HuH-7.5 (cell line): ENCODE results near the gene GPR78.

Experiments
- DNase-seq: peaks from one replicate; pipeline ENCODE4 v3.0.0; 2011; ENCODE audit warnings: low spot score

Gene GPR78

GRCh38 chr4:8586671-8587468, 6.7 kb downstream of the GPR78 start:
- DNase-seq: peak; percentile 69

GRCh38 chr4:8587469-8588195, 7.4 kb downstream of the GPR78 start:
- no peak for DNase-seq

GRCh38 chr4:8588196-8588470, 7.9 kb downstream of the GPR78 start:
- DNase-seq: no peak

GRCh38 chr4:8589336-8589735, 9.1 kb downstream of the GPR78 start:
- no peak for DNase-seq

- DNase-seq: no peak
Measured at GRCh38 chr4:8589823-8590545, 9.8 kb downstream of the GPR78 start.

GRCh38 chr4:8590546-8590880, 10.3 kb downstream of the GPR78 start:
- no peak for DNase-seq

- DNase-seq: no peak
Measured at GRCh38 chr4:8591114-8591513, 10.9 kb downstream of the GPR78 start.

- DNase-seq: no peak
Measured at GRCh38 chr4:8591626-8592365, 11.6 kb downstream of the GPR78 start.

- no peak for DNase-seq
Measured at GRCh38 chr4:8592366-8593263, 12.4 kb downstream of the GPR78 start, which contains the start of gene CPZ. Gene CPZ (plus strand): TSS chr4:8592765. CDS start chr4:8592834, 69 bp downstream.

- DNase-seq: no peak
Measured at GRCh38 chr4:8593264-8594096, 13.3 kb downstream of the GPR78 start.

GRCh38 chr4:8594097-8595038, 14.2 kb downstream of the GPR78 start:
- DNase-seq: peak; percentile 98

- no peak for DNase-seq
Measured at GRCh38 chr4:8595237-8596087, 15.3 kb downstream of the GPR78 start.

GRCh38 chr4:8596891-8597290, 16.7 kb downstream of the GPR78 start:
- no peak for DNase-seq

GRCh38 chr4:8597319-8597718, 17.1 kb downstream of the GPR78 start:
- DNase-seq: no peak

- DNase-seq: no peak
Measured at GRCh38 chr4:8597791-8598190, 17.6 kb downstream of the GPR78 start.

- no peak for DNase-seq
Measured at GRCh38 chr4:8598391-8599090, 18.3 kb downstream of the GPR78 start.

- no peak for DNase-seq
Measured at GRCh38 chr4:8599091-8599460, 18.9 kb downstream of the GPR78 start.

GRCh38 chr4:8599657-8600056, 19.5 kb downstream of the GPR78 start:
- DNase-seq: no peak
